ENCODE data around the gene ATP9A. TPM values are rescaled to one million over a fixed set of nuclear protein-coding genes. Genes with fewer than 3 reads are reported as not detected.

ATP9A gene
- total RNA-seq, 1 donor from 2014 or later = 18.2 TPM

DNA sequence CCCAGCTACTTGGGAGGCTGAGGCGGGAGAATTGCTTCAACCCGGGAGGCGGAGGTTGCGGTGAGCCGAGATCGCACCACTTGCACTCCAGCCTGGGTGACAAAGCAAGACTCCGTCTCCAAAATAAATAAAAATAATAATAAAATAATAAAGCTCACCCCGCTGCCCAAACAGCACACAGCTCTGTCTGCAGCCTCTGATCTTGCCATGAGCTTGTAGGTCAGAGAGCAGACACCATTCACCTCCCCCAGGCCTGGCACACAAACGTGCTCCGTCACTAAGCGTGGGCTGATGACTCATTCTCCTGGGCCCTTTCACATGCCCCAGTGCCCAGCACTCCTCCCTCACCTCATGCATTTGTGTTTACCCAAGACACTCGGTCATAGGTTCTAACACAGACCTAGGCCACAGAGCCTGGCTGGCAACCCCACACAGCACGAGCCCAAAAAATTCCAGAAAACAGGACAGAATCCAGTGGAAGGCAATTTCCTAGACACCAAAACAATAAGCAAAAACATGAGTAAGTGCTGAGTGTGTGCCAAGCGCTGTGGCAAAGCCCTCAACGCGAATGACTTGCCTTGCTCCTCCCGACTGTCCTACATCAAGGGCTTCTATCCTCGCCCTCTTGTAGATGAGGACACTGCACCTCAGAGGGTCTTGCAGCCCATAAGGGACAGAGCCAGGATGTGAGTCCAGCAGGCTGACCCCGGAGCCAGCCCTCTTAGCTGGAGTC is 18.0 kb downstream of the ATP9A start:
- Mint-ChIP-seq H3K27me3 (ENCODE audit: insufficient read depth, low read depth) (peaks cover 4% of the 10 kb centered on the region), H3K27ac (peak overlapping the region; percentile 39), H3K4me3 (no peak overlapping the region), H3K9me3 (no peaks in the 10 kb centered on the region), H3K4me1 (peaks cover 4% of the 10 kb centered on the region), H3K36me3 (peaks cover 2% of the 10 kb centered on the region)
- Histone ChIP-seq H3K27ac (no peak overlapping the region), H3K27me3 (no peaks in the 10 kb centered on the region), H3K4me3 (no peak overlapping the region), H3K36me3 (no peaks in the 10 kb centered on the region), H3K9me3 (ENCODE audit: low read depth) (no peaks in the 10 kb centered on the region), H3F3A (ENCODE audit: low read depth) (peaks cover 15% of the 10 kb centered on the region), H3K4me1 (no peaks in the 10 kb centered on the region), H3K9ac (no peak overlapping the region), H2AFZ (replicated peaks) (no peak overlapping the region), H3K4me2 (no peak overlapping the region), H3K79me2 (ENCODE audit: low read depth) (peaks cover 18% of the 10 kb centered on the region), H4K20me1 (ENCODE audit: low read depth) (no peaks in the 10 kb centered on the region)
- no peak for DNase-seq (ENCODE audit: low spot score)
- no peak for TF ChIP-seq EZH2phosphoT487 (IDR thresholded peaks at IDR 0.05)
- TF ChIP-seq, protein P1, sequence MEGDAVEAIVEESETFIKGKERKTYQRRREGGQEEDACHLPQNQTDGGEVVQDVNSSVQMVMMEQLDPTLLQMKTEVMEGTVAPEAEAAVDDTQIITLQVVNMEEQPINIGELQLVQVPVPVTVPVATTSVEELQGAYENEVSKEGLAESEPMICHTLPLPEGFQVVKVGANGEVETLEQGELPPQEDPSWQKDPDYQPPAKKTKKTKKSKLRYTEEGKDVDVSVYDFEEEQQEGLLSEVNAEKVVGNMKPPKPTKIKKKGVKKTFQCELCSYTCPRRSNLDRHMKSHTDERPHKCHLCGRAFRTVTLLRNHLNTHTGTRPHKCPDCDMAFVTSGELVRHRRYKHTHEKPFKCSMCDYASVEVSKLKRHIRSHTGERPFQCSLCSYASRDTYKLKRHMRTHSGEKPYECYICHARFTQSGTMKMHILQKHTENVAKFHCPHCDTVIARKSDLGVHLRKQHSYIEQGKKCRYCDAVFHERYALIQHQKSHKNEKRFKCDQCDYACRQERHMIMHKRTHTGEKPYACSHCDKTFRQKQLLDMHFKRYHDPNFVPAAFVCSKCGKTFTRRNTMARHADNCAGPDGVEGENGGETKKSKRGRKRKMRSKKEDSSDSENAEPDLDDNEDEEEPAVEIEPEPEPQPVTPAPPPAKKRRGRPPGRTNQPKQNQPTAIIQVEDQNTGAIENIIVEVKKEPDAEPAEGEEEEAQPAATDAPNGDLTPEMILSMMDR (IDR thresholded peaks at IDR 0.05) = no peak
- no peak for TF ChIP-seq EZH2 (IDR thresholded peaks at IDR 0.05)

DNA sequence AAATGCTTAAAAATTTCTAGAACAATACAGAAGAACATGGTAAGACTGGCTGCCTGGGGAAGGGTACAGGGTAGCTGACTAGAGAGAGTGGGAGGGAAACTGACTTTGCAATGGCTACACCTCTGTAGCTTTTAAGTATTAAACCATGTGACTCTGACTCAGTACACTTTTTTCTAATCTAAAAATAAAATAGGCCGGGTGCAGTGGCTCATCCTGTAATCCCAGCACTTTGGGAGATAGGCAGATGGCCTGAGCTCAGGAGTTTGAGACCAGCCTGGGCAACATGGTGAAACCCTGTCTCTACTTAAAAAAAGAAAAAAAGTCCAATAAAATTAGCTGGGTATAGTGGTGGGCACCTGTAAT is 18.5 kb downstream of the ATP9A start:
- Mint-ChIP-seq H3K27me3 (ENCODE audit: insufficient read depth, low read depth) (peaks cover 4% of the 10 kb centered on the region), H3K9me3 (no peaks in the 10 kb centered on the region), H3K27ac (peak overlapping the region; percentile 52), H3K36me3 (peaks cover 2% of the 10 kb centered on the region), H3K4me3 (no peak overlapping the region), H3K4me1 (peaks cover 4% of the 10 kb centered on the region)
- TF ChIP-seq EZH2 (IDR thresholded peaks at IDR 0.05) = no peak
- TF ChIP-seq EZH2phosphoT487 (IDR thresholded peaks at IDR 0.05) = no peak
- TF ChIP-seq, protein P1 (IDR thresholded peaks at IDR 0.05) = no peak
- H3K27ac ChIP-seq = no peak overlapping the region
- no peaks in the 10 kb centered on the region for H4K20me1 ChIP-seq (ENCODE audit: low read depth)
- H3K36me3 ChIP-seq = no peaks in the 10 kb centered on the region
- H2AFZ ChIP-seq (replicated peaks) = no peak overlapping the region
- DNase-seq (ENCODE audit: low spot score) = no peak
- peaks cover 20% of the 10 kb centered on the region for H3K79me2 ChIP-seq (ENCODE audit: low read depth)
- H3K9ac ChIP-seq = no peak overlapping the region
- no peak overlapping the region for H3K4me3 ChIP-seq
- H3F3A ChIP-seq (ENCODE audit: low read depth) = peaks cover 15% of the 10 kb centered on the region
- H3K9me3 ChIP-seq (ENCODE audit: low read depth) = no peaks in the 10 kb centered on the region
- no peaks in the 10 kb centered on the region for H3K27me3 ChIP-seq
- no peak overlapping the region for H3K4me2 ChIP-seq
- H3K4me1 ChIP-seq = no peaks in the 10 kb centered on the region

DNA sequence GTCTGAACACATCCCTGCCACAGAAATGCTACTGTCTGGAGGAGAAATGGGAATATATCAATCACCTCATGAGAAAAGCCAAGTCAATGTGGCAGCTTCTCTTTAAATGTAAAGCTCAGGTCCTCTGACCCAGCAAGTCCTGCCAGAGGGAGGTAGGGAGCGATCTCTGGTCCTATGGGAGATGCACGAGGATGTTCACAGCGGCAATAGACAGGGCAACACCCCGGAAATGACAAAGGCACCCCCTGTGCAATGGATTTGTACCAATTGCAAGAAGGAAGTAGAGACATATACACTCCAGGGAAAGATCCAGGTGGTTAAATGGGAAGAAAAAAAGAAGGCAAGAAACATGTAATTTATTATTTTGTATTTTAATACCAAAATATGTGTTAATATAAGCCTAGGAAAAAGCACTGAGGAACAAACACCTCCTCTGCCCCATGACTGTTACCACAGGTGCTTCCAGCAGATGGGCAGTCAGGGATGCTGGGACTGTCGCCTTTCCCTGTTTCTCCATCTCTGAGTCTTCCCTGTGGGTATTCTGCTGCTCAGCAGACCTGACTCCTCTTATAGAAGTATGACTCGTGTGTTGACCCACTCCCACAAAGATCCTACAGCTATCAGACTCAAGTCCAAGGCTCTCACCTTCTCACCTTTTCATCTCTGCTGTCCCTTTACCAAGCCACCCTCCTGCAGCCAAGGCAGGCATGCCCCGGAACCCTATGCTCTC is 20.8 kb downstream of the ATP9A start:
- no peaks in the 10 kb centered on the region for H3K27me3 ChIP-seq
- no peaks in the 10 kb centered on the region for H3K9me3 ChIP-seq (ENCODE audit: low read depth)
- H3K4me2 ChIP-seq = no peak overlapping the region
- peaks cover 12% of the 10 kb centered on the region for H3F3A ChIP-seq (ENCODE audit: low read depth)
- H3K4me3 Mint-ChIP-seq = no peak overlapping the region
- no peak overlapping the region for H3K9ac ChIP-seq
- no peaks in the 10 kb centered on the region for H4K20me1 ChIP-seq (ENCODE audit: low read depth)
- H3K27me3 Mint-ChIP-seq (ENCODE audit: insufficient read depth, low read depth) = peaks cover 4% of the 10 kb centered on the region
- peaks cover 23% of the 10 kb centered on the region for H3K79me2 ChIP-seq (ENCODE audit: low read depth)
- no peak overlapping the region for H3K27ac ChIP-seq
- no peak overlapping the region for H3K27ac Mint-ChIP-seq
- H3K36me3 ChIP-seq = no peaks in the 10 kb centered on the region
- H3K36me3 Mint-ChIP-seq = peaks cover 2% of the 10 kb centered on the region
- H2AFZ ChIP-seq (replicated peaks) = no peak overlapping the region
- no peak for DNase-seq (ENCODE audit: low spot score)
- H3K9me3 Mint-ChIP-seq = no peaks in the 10 kb centered on the region
- TF ChIP-seq EZH2phosphoT487 (IDR thresholded peaks at IDR 0.05) (no peak), EZH2 (IDR thresholded peaks at IDR 0.05) (no peak)
- TF ChIP-seq, protein P1 (IDR thresholded peaks at IDR 0.05) = no peak
- peaks cover 8% of the 10 kb centered on the region for H3K4me1 Mint-ChIP-seq
- no peak overlapping the region for H3K4me3 ChIP-seq
- peaks cover 6% of the 10 kb centered on the region for H3K4me1 ChIP-seq

Measured in neural progenitor cell (in vitro differentiated cells).